Ovary (tissue), 3 donors: ENCODE data around the gene ZNF319.

ENCODE experiments used
- CTCF ChIP-seq, 3 donors: fragments of 450-650 bp in 2 of 3; fragments of 200-600 bp in 1 of 3; IDR thresholded peaks; one replicate each; pipeline versions ENCODE4 v1.5.1 to v1.8.0; 2016 to 2022; ENCODE audit warnings: antibody characterized with exemption in 3 of 3, mild to moderate bottlenecking in 1 of 3
- EP300 ChIP-seq: sonication (generic); formaldehyde crosslinking; IDR thresholded peaks from one replicate; pipeline ENCODE4 v1.6.1; 2017; ENCODE audit warnings: antibody characterized with exemption
- donor health status: DM: no; HTN: no; CAD: no.

DNA sequence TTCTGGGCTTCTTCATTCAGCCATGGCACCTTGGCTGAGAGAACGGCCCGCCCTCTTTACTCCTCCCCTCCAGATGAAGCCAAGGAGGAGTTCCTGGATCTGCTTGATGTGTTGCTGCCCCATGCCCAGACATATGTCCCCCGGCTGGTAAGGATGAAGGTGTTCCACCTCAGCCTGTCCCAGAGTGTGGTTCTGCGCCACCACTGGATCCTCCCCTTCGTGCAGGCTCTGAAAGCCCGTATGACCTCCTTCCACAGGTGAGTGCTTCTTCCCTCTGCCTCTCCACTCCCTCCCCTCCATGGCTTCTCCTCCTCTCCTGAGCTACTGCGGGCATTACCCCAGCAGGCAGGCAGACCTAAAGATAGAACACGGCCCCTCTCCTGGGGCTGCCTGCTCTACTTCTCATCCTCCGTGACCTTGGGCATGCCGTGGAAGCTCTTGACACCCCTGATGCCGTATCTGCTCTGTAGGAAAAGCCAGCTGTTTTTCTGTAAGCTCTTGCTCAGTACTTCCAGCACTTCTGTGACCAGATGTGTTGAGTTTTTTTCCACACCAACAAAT lies 9.5 kb upstream of the ZNF319 start:
- TF ChIP-seq CTCF (IDR thresholded peaks at IDR 0.05) (no peak), EP300 (no peak)
